Measurements from ENCODE around the gene EIF4G2. TPM values are rescaled to one million over a fixed set of nuclear protein-coding genes. Genes with fewer than 3 reads are reported as not detected.

Gene EIF4G2
- total RNA-seq, 4 donors from 2014 or later: 286 to 726 (median 581) TPM

GRCh38 chr11:10808235-10808552 lies 532 bp downstream of the EIF4G2 start:
- TF ChIP-seq POLR2A (IDR thresholded peaks at IDR 0.05) (peak in 1 of 2 donors; percentile 19), CTCF (IDR thresholded peaks at IDR 0.05) (peak in 1 of 4 experiments; percentile 3)
- intact Hi-C loops (cut with DNase I; ENCODE audit: low total_unique reads): loop anchor here (5.0 to 10.0 kb wide), 2 partner anchors 49 to 97 kb away; partner anchors contain the start of gene ZBED5
- peaks cover 22 to 23% of the 10 kb centered on the region in 2 donors for H3K4me1 ChIP-seq

GRCh38 chr11:10807493-10808234 lies 1.1 kb downstream of the EIF4G2 start:
- peak overlapping the region; percentile 97 for H3K27ac ChIP-seq
- H3K4me3 ChIP-seq: peak overlapping the region; percentile 83 to 94
- no peaks in the 10 kb centered on the region for H3K36me3 ChIP-seq
- TF ChIP-seq POLR2A (IDR thresholded peaks at IDR 0.05): no peak
- no peak for TF ChIP-seq CTCF (IDR thresholded peaks at IDR 0.05)
- peak; percentile 49 to 56 for DNase-seq
- no peaks in the 10 kb centered on the region for H3K27me3 ChIP-seq
- no peaks in the 10 kb centered on the region for H3K9me3 ChIP-seq
- H3K4me1 ChIP-seq: peaks cover 22 to 23% of the 10 kb centered on the region in 2 donors
- intact Hi-C loops (cut with DNase I; ENCODE audit: low total_unique reads): loop anchor here (5.0 to 10.0 kb wide), 2 partner anchors 50 to 97 kb away; partner anchors contain the start of gene ZBED5

More at GRCh38 chr11:10808235-10808552, 532 bp downstream of the EIF4G2 start:
- Histone ChIP-seq H3K9me3 (no peaks in the 10 kb centered on the region), H3K27ac (peak overlapping the region; percentile 97), H3K27me3 (no peaks in the 10 kb centered on the region), H3K4me3 (peak overlapping the region; percentile 83 to 94), H3K36me3 (no peaks in the 10 kb centered on the region)
- no peak for DNase-seq

GRCh38 chr11:10806206-10806605 lies 2.5 kb downstream of the EIF4G2 start:
- no peak for DNase-seq
- TF ChIP-seq CTCF (IDR thresholded peaks at IDR 0.05) (no peak), POLR2A (IDR thresholded peaks at IDR 0.05) (no peak)
- H3K4me1 ChIP-seq: peaks cover 22 to 23% of the 10 kb centered on the region in 2 donors
- H3K27ac ChIP-seq: peak overlapping the region; percentile 12 to 97
- peak overlapping the region in 1 of 2 donors; percentile 94 for H3K4me3 ChIP-seq
- H3K9me3 ChIP-seq: no peaks in the 10 kb centered on the region
- intact Hi-C loops (cut with DNase I; ENCODE audit: low total_unique reads): loop anchor here (5.0 to 10.0 kb wide), 2 partner anchors 51 to 99 kb away; partner anchors contain the start of gene ZBED5
- no peaks in the 10 kb centered on the region for H3K27me3 ChIP-seq
- no peaks in the 10 kb centered on the region for H3K36me3 ChIP-seq

- H3K4me1 ChIP-seq: peaks cover 22 to 23% of the 10 kb centered on the region in 2 donors
- intact Hi-C loops (cut with DNase I; ENCODE audit: low total_unique reads): loop anchor here (5.0 to 10.0 kb wide), 2 partner anchors 52 to 99 kb away; partner anchors contain the start of gene ZBED5
- no peak for TF ChIP-seq CTCF (IDR thresholded peaks at IDR 0.05)
- TF ChIP-seq POLR2A (IDR thresholded peaks at IDR 0.05): no peak
- H3K27ac ChIP-seq: no peak overlapping the region
- H3K9me3 ChIP-seq: no peaks in the 10 kb centered on the region
- no peak for DNase-seq
- H3K4me3 ChIP-seq: no peak overlapping the region
- no peaks in the 10 kb centered on the region for H3K36me3 ChIP-seq
- no peaks in the 10 kb centered on the region for H3K27me3 ChIP-seq
Measured at GRCh38 chr11:10805741-10806140, 3.0 kb downstream of the EIF4G2 start.

GRCh38 chr11:10803676-10804075 lies 5.0 kb downstream of the EIF4G2 start:
- Histone ChIP-seq H3K36me3 (no peaks in the 10 kb centered on the region), H3K27me3 (no peaks in the 10 kb centered on the region), H3K9me3 (no peaks in the 10 kb centered on the region), H3K27ac (no peak overlapping the region), H3K4me3 (no peak overlapping the region), H3K4me1 (peaks cover 22 to 23% of the 10 kb centered on the region in 2 donors)
- TF ChIP-seq POLR2A (IDR thresholded peaks at IDR 0.05): no peak
- no peak for TF ChIP-seq CTCF (IDR thresholded peaks at IDR 0.05)
- intact Hi-C loops (cut with DNase I; ENCODE audit: low total_unique reads): loop anchor here (10.0 kb wide), 1 partner anchor 101 kb away; no protein-coding TSS in a partner anchor
- DNase-seq: no peak
